Measurements from ENCODE around the gene CCDC9B.

The CCDC9B gene

DNA sequence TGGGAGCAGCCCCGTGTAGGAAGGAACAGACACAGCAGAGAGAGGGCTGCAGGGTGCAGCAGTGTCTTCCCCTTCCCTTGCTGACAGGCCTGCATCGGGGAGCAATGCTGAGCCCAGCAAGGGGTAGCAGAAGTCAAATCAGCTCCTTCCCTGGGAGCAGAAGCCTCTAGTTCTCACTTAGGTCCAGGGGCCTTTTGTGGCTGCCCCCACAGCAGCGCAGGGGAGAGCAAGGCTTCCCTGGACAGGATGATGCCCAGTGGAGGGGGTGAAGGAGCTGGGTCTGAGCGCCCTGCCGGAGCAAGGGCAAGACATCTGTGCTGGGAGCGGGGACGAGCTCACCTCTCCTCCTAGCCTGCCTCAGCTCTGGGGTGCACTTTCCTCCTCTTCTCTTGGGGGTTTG is 33.8 kb downstream of the CCDC9B start:
- no peak for DNase-seq

DNA sequence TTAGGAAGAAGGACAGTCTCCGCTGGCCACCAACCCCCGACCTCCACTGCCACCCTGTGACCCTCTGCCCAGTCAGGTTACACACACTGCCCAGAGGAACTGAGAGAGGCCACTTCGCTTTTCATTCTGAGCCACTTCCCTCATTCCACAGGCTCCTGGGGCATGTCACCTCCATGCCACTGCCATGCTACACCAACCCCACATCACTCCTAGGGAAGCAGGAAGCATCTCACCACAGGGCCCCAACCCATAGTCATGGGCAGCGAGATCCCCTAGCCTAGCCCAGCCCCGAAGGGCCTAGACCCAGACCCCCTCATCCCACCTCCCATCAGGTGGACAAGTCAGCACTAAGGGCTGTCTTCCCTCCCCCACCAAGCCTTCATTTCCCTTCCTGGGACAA is 34.4 kb downstream of the CCDC9B start:
- no peak for DNase-seq

GRCh38 chr15:40305281-40305680 is 35.5 kb downstream of the CCDC9B start:
- DNase-seq: no peak

DNA sequence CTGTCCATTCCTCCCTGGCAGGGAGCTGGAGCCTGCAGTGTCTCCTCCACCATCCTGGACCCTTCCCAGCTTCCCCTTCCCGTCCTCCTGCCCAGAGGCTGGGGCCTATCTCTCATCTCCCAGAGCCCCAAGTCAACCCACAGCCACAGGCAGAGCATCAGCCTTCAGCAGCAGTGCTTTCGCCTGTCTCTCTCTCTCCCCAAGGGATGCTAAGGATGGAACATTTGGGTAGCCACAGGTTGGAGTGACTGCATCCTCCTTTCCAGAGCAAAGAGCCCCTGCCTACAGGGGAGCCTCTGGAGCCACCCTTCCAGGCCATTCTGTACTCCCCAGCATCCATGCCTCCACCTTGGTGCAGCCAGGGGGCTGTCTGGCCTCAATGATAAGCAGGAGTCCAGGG is 37.2 kb downstream of the CCDC9B start:
- no peak for DNase-seq

GRCh38 chr15:40302981-40303380 is 37.8 kb downstream of the CCDC9B start:
- DNase-seq: no peak

GRCh38 chr15:40302288-40302886 is 38.4 kb downstream of the CCDC9B start:
- DNase-seq: no peak

DNA sequence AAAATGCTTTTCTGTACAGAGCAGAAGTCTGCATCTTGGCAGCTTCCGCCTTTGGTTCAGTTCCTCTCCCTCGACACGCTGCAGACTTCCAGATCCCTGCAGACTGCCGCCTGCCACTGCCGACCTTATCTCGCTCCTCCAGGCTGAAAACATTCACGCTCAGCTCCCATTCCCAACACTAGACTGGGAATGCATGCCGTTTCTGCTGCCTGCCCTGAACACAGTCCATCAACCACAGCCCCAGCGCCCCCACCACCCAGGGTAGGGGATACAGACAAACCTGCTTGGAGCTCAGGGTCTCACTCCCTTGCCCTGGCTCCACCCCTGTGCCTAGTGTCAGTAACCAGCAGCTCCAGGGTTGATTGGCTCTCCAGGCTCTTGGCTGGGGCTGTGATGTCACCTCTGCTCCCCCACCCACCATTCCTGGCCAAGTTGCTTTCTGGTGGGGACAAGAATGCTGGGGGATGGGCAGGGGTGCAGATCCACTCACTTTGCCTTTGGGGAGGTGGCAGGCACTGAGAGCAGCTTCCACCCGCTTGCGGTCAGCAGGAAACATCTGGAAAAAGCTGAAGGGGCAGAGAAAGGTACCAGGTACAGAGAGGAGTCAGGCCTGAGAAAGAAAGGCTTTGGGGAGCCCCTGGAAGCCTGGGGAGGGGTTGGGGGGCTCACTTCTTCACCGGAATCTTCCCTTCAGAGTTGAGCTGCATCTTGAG is 39.1 kb downstream of the CCDC9B start:
- DNase-seq: no peak

DNA sequence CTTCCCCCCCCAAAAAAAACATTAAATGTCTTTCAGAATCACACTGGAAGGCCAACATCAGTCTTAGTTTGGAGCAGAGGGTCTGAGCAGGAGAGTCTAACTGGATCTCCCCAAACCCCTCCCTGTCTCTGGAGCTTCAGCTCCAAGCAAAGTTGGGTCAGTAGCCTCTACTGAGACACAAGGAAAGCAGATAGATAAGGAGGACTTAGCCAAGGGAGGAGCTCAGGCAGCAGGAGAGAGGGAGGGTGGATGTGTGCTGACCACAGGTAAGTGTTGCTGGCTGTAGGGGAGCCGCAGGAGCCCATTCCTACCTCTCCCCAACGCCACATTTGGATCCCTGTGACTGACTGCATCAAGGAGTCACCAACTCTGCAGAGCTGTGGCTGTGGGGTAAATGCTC is 40.0 kb downstream of the CCDC9B start:
- DNase-seq: no peak

GRCh38 chr15:40300367-40300766 is 40.4 kb downstream of the CCDC9B start:
- no peak for DNase-seq

GRCh38 chr15:40298216-40298935 is 42.4 kb downstream of the CCDC9B start:
- no peak for DNase-seq

- no peak for DNase-seq
These were observed 43.4 kb downstream of the CCDC9B start for GRCh38 chr15:40297356-40297755.

- DNase-seq: no peak
These were observed 44.0 kb downstream of the CCDC9B start for GRCh38 chr15:40296561-40297230.

GRCh38 chr15:40295877-40296560 is 44.7 kb downstream of the CCDC9B start:
- DNase-seq: no peak

DNA sequence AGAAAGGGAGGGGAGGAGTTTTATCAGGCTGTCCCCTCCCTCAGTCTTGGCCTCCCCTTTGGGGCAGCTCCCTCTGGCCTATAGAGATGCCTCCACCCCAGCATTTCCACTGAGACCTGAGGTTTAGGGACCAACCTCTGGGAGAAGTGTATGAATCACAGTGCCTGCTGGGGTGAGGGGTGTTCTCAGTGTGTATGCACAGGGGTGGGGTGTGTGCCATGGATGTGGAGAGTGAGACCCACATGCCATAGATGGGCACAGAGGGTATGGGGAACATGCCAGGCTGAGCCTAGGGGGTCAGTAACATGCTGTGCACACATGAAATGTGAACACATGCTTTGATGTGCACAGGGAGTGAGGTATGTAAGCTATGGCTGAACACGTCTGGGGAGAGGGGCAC is 45.4 kb downstream of the CCDC9B start:
- no peak for DNase-seq

DNA sequence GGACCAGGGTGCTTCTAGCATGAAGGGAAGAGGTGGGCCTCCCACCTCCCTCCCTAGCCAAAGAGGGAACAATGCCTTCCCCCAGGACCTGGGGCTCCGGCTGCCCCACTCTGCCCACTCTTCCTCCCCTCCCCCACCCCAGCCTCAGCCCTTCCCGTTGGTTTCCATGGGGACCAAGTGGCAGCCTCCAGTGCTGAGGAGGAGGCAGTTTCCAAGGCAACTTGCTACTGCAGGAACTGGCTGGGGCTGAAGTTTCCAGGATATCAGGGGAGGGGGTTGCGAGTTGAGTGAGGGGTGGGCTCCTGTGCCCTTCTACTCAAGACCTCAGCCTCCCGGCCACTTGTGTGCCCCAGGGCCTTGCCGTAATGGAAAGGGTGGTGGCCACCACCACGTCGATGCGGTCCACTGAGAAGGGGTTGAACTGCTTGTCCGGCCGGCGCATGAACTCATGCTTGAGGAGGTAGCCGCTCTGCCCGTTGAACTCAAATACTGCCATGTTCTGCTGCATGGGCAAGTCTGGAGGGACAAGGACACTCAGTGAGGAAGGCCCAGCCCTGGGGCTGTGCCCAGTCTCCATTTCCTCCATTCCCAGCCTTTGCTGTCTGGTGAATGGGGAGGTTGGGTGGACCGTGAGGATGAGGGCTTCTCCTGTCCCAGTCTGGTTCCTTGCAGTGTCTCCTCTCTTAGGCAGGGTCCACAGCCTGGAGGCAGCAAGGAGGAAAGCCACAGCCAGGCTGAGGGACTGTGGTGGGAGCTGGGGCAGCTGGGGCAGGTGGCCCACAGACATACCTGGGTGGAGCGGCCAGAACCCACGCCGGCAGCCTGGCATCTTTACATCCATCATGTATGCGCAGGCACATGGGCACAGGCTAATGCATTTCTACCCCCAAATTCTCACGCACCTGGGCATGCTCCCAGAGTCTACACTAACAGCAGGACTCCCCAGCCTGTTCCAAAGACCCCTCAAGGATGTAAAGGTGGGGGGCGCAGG is 46.5 kb downstream of the CCDC9B start:
- DNase-seq: no peak

DNA sequence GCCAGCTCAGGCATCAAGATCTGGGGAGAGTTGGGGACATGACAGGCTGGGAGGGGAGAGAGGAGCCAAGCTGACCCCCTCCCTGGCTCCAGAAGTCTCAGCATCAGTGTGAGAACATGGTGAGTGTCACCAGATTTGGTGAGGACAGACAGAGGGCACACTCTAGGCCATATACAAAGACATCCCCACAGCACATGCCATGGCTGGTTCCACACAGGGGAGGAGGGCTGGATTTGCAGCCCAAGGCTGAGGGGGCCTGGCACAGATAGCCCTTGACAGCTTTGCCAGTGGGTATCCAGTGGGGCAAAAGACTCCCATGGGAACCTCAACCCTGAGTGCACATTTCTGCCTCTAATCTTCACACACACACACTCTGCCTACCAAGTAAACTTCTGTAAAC is 47.7 kb downstream of the CCDC9B start:
- DNase-seq: no peak

GRCh38 chr15:40292246-40292645 is 48.5 kb downstream of the CCDC9B start:
- no peak for DNase-seq

- no peak for DNase-seq
These were observed 49.7 kb downstream of the CCDC9B start for GRCh38 chr15:40290918-40291574.

DNA sequence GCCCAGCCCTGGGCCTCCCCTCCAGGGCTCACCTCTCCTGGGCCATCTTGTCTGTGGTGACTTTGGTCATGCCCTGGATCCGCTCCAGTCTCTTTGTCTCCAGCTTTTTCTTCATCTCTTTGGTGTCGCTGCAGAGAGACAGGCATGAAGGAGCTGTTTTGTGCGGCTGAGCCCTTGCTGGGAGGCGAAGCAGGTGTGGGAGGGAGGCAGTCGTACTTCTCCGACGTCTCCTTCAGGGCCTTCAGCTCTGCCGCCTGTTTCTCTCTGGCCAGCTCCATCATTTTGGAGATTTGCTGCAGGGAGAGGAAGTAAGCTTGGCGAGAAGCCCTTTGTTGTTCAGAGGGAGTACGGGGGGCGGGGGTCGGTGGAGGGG is 50.2 kb downstream of the CCDC9B start:
- DNase-seq: no peak

DNA sequence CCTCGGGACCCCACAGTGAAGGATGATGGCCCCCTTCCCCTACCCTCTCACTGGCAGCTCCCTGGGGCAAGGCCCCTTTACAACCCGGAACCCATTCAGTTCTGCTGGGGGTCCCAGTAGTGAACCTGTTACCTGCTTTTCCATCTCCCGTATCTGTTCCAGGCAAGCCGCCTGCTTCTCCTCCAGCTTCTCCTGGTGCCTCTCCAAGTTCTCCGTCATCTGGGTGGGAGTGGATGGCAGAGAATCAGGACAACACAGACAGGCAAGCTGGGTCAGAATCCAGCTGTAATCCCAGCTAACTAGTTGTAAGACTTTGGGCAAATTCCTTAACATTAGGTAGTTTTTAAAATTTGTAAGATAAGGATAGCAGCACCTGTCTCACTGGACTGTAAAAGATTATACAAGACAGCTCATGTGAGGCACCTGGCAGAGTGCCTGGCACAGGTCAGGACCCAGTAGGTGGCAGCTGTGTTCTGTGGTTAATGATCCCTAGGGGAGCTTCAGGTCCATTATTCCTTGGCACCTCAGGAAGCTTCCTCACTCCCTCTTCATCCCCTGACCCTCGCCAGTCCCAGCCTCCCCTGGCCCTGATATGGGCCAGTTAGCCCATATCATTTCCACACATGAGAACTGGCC is 51.5 kb downstream of the CCDC9B start:
- peak; percentile 21 for DNase-seq

GRCh38 chr15:40287968-40288367 is 52.8 kb downstream of the CCDC9B start:
- DNase-seq: no peak
